DND-41 (cell line): ENCODE data around the gene DSTYK.
A peak's percentile ranks its signal among the peaks of the same experiment; 100 is the strongest.

Source experiments
- ATAC-seq: fragments of 200-7000 bp; cut with Tn5 transposase; 3 replicates; pipeline ENCODE4 v1.9.1; 2021; ENCODE audit warnings: low read depth; ENCODE audit not compliant: insufficient read depth
- DNase-seq: peaks from one replicate; pipeline ENCODE4 v3.0.0-alpha.2; 2020
- H2AFZ ChIP-seq: 2 replicates; pipeline ENCODE4 v1.6.0; 2012; ENCODE audit warnings: low read depth, low read length
- H3K27ac ChIP-seq: 2 replicates; pipeline ENCODE4 v1.5.1; 2012; ENCODE audit warnings: low read length, inconsistent platforms
- H3K27me3 ChIP-seq: fragments of 200-600 bp; sonication (generic); 2 replicates; pipeline ENCODE4 v1.6.0; 2012; ENCODE audit warnings: low read length, mild to moderate bottlenecking, inconsistent platforms; ENCODE audit not compliant: insufficient read depth, poor library complexity
- H3K36me3 ChIP-seq: 2 replicates; pipeline ENCODE4 v1.5.1; 2012; ENCODE audit warnings: low read length, inconsistent platforms; ENCODE audit not compliant: insufficient read depth
- H3K4me1 ChIP-seq: 2 replicates; pipeline ENCODE4 v1.5.1; 2012; ENCODE audit warnings: mild to moderate bottlenecking, low read length; ENCODE audit not compliant: insufficient read depth
- H3K4me2 ChIP-seq: 2 replicates; pipeline ENCODE4 v1.6.0; 2012; ENCODE audit warnings: mild to moderate bottlenecking, moderate library complexity, low read length, inconsistent platforms; ENCODE audit not compliant: insufficient read depth
- H3K4me3 ChIP-seq, 2 experiments: fragments of 200-600 bp in 1 of 2; shearing (Covaris generic) in 1 of 2; 2 replicates each; pipeline ENCODE4 v1.5.1; 2012 to 2016; ENCODE audit warnings: inconsistent platforms in 2 of 2, low read length in 2 of 2, mild to moderate bottlenecking in 2 of 2, low read depth in 1 of 2, moderate library complexity in 1 of 2
- H3K79me2 ChIP-seq: 2 replicates; pipeline ENCODE4 v1.6.0; 2012; ENCODE audit warnings: low read length, inconsistent platforms; ENCODE audit not compliant: insufficient read depth
- H3K9ac ChIP-seq: 2 replicates; pipeline ENCODE4 v1.6.0; 2012; ENCODE audit warnings: low read depth, mild to moderate bottlenecking, inconsistent platforms, low read length, moderate library complexity
- H3K9me3 ChIP-seq: 2 replicates; pipeline ENCODE4 v1.5.1; 2012; ENCODE audit warnings: low read length, moderate library complexity, mild to moderate bottlenecking, inconsistent platforms; ENCODE audit not compliant: insufficient read depth, severe bottlenecking
- H4K20me1 ChIP-seq: 2 replicates; pipeline ENCODE4 v1.6.0; 2012; ENCODE audit warnings: low read length; ENCODE audit not compliant: insufficient read depth
- EZH2 ChIP-seq: IDR thresholded peaks from 3 replicates; pipeline ENCODE4 v1.6.1; 2012; ENCODE audit warnings: borderline replicate concordance, low read depth, mild to moderate bottlenecking, moderate library complexity, low read length, inconsistent platforms; ENCODE audit not compliant: severe bottlenecking
- TF ChIP-seq, protein P1 (sequence below): IDR thresholded peaks from 2 replicates; pipeline ENCODE4 v1.5.1; 2012; ENCODE audit warnings: borderline replicate concordance, low read length, moderate library complexity, mild to moderate bottlenecking; ENCODE audit not compliant: poor library complexity, severe bottlenecking; ENCODE audit errors: extremely low read depth

Gene DSTYK

DNA sequence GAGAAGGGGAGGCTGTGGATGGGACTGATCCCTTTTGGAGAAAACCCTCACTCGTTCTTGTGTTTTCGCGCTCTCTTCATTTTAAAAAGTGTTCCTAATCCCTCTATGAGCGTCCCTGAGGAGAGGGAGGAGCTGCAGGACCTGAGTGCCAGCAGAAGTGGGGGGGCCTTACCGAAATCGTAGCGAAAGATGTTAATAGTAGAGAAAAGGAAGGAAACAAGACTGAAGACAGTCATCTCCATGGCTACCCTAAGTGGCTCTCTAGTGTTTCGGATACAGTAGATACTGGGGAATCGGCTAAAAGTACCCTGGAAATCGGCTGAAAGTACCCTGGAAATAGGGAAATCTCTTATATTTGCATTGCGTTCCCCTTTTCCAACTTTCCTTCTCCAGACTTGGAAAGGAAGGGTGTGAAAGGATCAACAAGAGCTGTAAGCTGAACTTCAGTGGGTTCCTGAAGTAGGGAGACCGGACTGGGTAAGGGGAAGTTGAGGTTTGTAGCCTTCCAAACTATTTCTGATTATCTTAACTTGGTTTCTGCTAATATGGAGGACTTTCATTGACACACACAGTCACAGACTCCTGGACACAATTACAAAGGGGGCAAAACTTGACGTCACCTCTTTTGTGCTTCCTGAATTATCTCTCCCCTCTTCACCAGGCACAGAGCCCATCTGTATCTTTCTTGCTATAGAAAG lies 486 bp upstream of the DSTYK start:
- Histone ChIP-seq H3K9me3 (no peaks in the 10 kb centered on the region), H3K4me2 (peak overlapping the region; percentile 66)

DNA sequence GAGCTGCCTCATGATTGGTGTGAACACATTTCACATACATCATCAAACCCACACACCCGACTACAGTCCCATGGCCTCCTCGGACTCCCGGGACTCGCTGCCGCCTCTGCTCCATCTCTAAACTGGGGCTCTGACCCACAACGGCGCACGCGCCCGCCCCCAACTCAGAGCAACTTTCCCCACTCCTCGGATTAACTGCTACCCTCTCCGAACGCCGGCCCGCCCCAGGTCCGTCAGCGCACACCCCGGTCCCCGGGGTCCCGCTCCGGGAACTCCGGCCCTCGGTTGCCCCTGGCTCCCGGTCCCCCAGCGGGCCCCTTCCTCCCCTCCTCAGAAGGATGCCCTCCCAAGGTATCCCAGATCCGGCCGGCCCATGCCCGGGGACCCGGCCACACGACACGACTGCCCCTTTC lies 740 bp downstream of the DSTYK start:
- Histone ChIP-seq H3K9me3 (no peaks in the 10 kb centered on the region), H3K27me3 (no peaks in the 10 kb centered on the region), H3K4me2 (peak overlapping the region; percentile 66), H4K20me1 (no peaks in the 10 kb centered on the region), H3K4me3 (peak overlapping the region; percentile 89 to 99), H3K4me1 (peaks cover 22% of the 10 kb centered on the region), H3K9ac (peak overlapping the region; percentile 85), H3K36me3 (peaks cover 3% of the 10 kb centered on the region; the same call in 1 of the 2 replicates), H3K79me2 (peaks cover 9% of the 10 kb centered on the region), H2AFZ (peak overlapping the region; percentile 83), H3K27ac (peak overlapping the region; percentile 63)
- TF ChIP-seq EZH2: no peak
- TF ChIP-seq, protein P1, sequence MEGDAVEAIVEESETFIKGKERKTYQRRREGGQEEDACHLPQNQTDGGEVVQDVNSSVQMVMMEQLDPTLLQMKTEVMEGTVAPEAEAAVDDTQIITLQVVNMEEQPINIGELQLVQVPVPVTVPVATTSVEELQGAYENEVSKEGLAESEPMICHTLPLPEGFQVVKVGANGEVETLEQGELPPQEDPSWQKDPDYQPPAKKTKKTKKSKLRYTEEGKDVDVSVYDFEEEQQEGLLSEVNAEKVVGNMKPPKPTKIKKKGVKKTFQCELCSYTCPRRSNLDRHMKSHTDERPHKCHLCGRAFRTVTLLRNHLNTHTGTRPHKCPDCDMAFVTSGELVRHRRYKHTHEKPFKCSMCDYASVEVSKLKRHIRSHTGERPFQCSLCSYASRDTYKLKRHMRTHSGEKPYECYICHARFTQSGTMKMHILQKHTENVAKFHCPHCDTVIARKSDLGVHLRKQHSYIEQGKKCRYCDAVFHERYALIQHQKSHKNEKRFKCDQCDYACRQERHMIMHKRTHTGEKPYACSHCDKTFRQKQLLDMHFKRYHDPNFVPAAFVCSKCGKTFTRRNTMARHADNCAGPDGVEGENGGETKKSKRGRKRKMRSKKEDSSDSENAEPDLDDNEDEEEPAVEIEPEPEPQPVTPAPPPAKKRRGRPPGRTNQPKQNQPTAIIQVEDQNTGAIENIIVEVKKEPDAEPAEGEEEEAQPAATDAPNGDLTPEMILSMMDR: no peak
- ATAC-seq: peak; percentile 30
- no peak for DNase-seq

More for the DNA sequence above, 486 bp upstream of the DSTYK start:
- DNase-seq: no peak
- no peak for ATAC-seq
- TF ChIP-seq, protein P1: no peak
- no peak for TF ChIP-seq EZH2
- Histone ChIP-seq H3K4me3 (peak overlapping the region; percentile 89 to 99; a peak in 3 of 4 replicates), H3K36me3 (peaks cover 3% of the 10 kb centered on the region; the same call in 1 of the 2 replicates), H2AFZ (peak overlapping the region; percentile 83), H3K4me1 (peaks cover 22% of the 10 kb centered on the region), H3K79me2 (peaks cover 9% of the 10 kb centered on the region), H3K9ac (peak overlapping the region; percentile 85), H3K27ac (peak overlapping the region; percentile 9; the same call in 1 of the 2 replicates), H3K27me3 (peaks cover 2% of the 10 kb centered on the region), H4K20me1 (no peaks in the 10 kb centered on the region)

DNA sequence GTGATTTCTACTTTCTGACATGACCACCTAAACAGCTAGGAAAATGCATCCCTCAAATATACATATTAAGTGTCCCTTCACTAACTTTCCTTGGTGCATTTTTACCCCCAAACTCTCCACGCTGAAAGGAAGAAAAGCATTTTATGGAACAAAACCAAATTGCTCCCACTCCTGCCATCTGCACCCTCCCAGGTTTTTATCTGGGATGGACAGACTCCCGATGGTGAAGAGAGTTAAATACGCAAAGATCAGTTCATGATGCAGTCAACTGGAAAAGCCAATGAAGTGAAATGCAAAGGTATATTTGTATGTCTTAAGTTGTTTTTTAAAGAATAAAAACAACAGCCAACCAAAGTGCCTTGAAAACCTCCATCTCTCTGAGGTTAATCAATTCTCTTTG lies 2.7 kb downstream of the DSTYK start:
- Histone ChIP-seq H3K79me2 (peaks cover 9% of the 10 kb centered on the region), H4K20me1 (no peaks in the 10 kb centered on the region), H3K27me3 (no peaks in the 10 kb centered on the region), H3K9ac (no peak overlapping the region), H3K4me2 (no peak overlapping the region), H3K27ac (no peak overlapping the region), H3K4me1 (peaks cover 22% of the 10 kb centered on the region), H2AFZ (no peak overlapping the region), H3K4me3 (no peak overlapping the region), H3K9me3 (no peaks in the 10 kb centered on the region), H3K36me3 (peaks cover 3% of the 10 kb centered on the region; the same call in 1 of the 2 replicates)
- ATAC-seq: no peak
- TF ChIP-seq, protein P1: no peak
- no peak for DNase-seq
